BLaER1 treated with 17β-estradiol and CSF1 and Interleukin-3, amounts not matched to agents 10 nM and 100 nM (cell line): ENCODE measurements around the gene CDC25B.

ENCODE experiments used
- H3K27ac ChIP-seq, 11 experiments: shearing (Covaris generic); formaldehyde crosslinking; 2 replicates each; pipeline ENCODE4 v1.8.1; 2022
- H3K27me3 ChIP-seq, 11 experiments: shearing (Covaris generic); formaldehyde crosslinking; 2 replicates each; pipeline ENCODE4 v1.8.1; 2022
- H3K36me3 ChIP-seq, 11 experiments: shearing (Covaris generic); formaldehyde crosslinking; 2 replicates each; pipeline ENCODE4 v1.8.1; 2022
- H3K4me1 ChIP-seq, 10 experiments: shearing (Covaris generic); formaldehyde crosslinking; 2 replicates each; pipeline ENCODE4 v1.8.1; 2022
- H3K4me2 ChIP-seq, 11 experiments: shearing (Covaris generic); formaldehyde crosslinking; 2 replicates each; pipeline ENCODE4 v1.8.1; 2022
- H3K4me3 ChIP-seq, 10 experiments: shearing (Covaris generic); formaldehyde crosslinking; 2 replicates each; pipeline ENCODE4 v1.8.1; 2022
- H3K9ac ChIP-seq, 11 experiments: shearing (Covaris generic); formaldehyde crosslinking; 2 replicates each; pipeline ENCODE4 v1.8.1; 2022
- H3K9me3 ChIP-seq, 11 experiments: shearing (Covaris generic); formaldehyde crosslinking; replicated peaks in 1 of 11; 2 replicates each; pipeline ENCODE4 v1.8.1; 2022
- H4K20me1 ChIP-seq, 11 experiments: shearing (Covaris generic); formaldehyde crosslinking; 2 replicates each; pipeline ENCODE4 v1.8.1; 2022
- Cebpa-rat ChIP-seq, 11 experiments: shearing (Covaris generic); IDR thresholded peaks; 2 replicates each; pipeline ENCODE4 v1.8.1; 2022

CDC25B gene

GRCh38 chr20:3818155-3819151 lies 22.3 kb downstream of the CDC25B start:
- TF ChIP-seq Cebpa-rat (IDR thresholded peaks at IDR 0.05): no peak
- H3K4me3 ChIP-seq: no peak overlapping the region
- no peaks in the 10 kb centered on the region for H3K27me3 ChIP-seq
- H3K27ac ChIP-seq: peak overlapping the region in 5 of 11 experiments; percentile 39 to 97 (median 54); a peak in 11 of 22 replicates
- H3K36me3 ChIP-seq: peaks cover 9 to 17% (median 16%) of the 10 kb centered on the region in 11 experiments; a peak in 21 of 22 replicates
- peak overlapping the region; percentile 2 to 91 (median 48); a peak in 21 of 22 replicates for H3K4me2 ChIP-seq
- H3K9me3 ChIP-seq: no peaks in the 10 kb centered on the region
- H3K9ac ChIP-seq: peak overlapping the region in 5 of 11 experiments; percentile 19 to 94 (median 25); a peak in 4 of 22 replicates
- H3K4me1 ChIP-seq: peaks cover 38 to 59% (median 42%) of the 10 kb centered on the region in 10 experiments
- no peaks in the 10 kb centered on the region for H4K20me1 ChIP-seq

- Histone ChIP-seq H3K4me1 (peaks cover 32 to 59% (median 44%) of the 10 kb centered on the region in 10 experiments), H3K9ac (peak overlapping the region; percentile 94 to 98 (median 96))
These were observed 23.4 kb downstream of the CDC25B start for GRCh38 chr20:3819411-3820047.

DNA sequence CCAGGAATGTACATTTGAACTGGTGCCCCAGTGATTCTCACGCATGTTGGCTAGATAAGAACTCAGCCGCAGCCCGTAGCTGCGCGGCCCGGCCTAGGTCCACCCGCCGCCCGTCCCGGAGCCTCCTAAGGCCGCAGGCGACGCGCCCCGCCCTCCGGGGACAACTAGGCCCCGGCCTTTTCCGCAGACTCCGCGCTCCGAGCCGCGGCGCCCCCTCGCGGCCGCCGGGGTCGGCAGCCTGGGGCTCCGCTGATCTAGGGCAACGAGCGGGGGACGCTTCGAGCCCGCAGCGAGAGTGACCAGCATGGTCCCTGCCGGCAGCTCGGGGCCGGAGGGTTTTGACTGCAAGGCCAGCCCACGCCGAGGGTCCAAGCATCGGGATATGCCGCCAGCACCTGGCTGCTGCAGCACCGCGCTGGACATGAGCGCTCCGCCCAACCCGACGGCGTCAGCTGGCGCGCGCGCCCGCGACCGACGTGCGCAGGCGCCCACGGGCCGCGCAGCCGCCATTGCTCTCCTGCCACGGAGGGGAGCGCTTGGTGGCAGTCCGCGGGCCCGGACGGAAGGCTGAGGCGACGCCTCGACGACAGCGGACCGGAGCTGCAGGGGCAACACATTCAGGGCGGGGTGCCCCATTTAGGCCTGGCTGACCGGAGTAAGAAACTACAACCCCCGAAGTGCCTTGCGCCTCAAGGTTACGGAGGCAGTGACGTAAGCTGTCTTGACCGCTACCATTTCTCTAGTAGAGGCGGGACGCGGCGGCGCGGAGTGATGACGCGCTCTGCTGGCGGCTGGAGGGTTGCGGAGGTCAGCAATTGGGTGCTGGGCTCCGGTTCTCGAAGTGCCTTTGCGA lies 24.2 kb downstream of the CDC25B start, which contains the start of gene AP5S1:
AP5S1 (plus strand) TSS at position 500 of the 853 bp plus-strand sequence. CDS start 1,571 bp downstream, outside the sequence.
- no peaks in the 10 kb centered on the region for H3K27me3 ChIP-seq
- no peaks in the 10 kb centered on the region for H4K20me1 ChIP-seq
- peak within 1 kb of the TSS; percentile 65 to 83 (median 71) for H3K4me3 ChIP-seq
- peak within 1 kb of the TSS; percentile 82 to 97 (median 87) for H3K4me2 ChIP-seq
- peak within 1 kb of the TSS; percentile 94 to 98 (median 96) for H3K9ac ChIP-seq
- H3K9me3 ChIP-seq: no peaks in the 10 kb centered on the region
- peak within 1 kb of the TSS; percentile 95 to 99 (median 97) for H3K27ac ChIP-seq
- peaks cover 36 to 63% (median 49%) of the 10 kb centered on the region in 10 experiments for H3K4me1 ChIP-seq
- peaks cover 25 to 35% (median 32%) of the 10 kb centered on the region in 11 experiments for H3K36me3 ChIP-seq
- TF ChIP-seq Cebpa-rat (IDR thresholded peaks at IDR 0.05): no peak

More at GRCh38 chr20:3819411-3820047, 23.4 kb downstream of the CDC25B start:
- Histone ChIP-seq H3K27me3 (no peaks in the 10 kb centered on the region), H3K9me3 (no peaks in the 10 kb centered on the region), H3K36me3 (peaks cover 20 to 28% (median 27%) of the 10 kb centered on the region in 11 experiments), H3K4me2 (peak overlapping the region; percentile 78 to 95 (median 87)), H3K4me3 (peak overlapping the region; percentile 65 to 83 (median 71)), H4K20me1 (no peaks in the 10 kb centered on the region), H3K27ac (peak overlapping the region; percentile 95 to 99 (median 97))
- TF ChIP-seq Cebpa-rat (IDR thresholded peaks at IDR 0.05): no peak

DNA sequence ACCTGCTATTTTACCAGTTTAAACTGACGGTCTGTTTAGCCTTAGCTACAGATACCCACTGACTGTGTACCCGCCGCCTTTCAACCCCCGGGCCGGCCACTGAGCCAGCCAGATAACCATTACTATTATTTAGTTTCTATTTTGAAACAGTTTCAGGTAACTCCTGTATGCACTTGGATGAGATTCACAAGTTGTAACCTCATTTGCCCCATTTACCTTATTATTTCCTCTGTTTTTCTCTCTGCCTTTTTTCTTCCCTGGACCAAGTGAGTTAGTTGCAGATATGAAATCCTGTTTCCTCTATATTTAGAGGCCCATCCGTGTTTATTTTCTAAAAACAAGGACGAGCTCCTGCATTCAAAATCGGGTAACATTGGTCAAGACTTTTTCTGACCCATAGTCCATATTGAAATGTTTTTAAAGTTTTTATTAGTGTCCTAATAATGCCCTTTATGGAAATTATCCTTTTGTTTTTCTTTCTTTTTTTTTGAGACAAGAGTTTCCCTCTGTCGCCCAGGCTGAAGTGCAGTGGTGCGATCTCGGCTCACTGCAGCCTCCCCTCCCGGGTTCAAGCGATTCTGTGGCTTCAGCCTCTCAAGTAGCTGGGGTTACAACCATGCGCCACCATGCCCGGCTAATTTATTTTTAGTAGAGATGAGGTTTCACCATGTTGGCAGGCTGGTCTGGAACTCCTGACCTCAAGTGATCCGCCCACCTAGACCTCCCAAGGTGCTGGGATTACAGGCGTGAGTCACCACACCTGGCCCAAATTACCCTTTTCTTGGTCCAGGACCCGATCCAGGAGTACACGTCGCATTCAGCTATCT lies 25.0 kb downstream of the CDC25B start:
- no peaks in the 10 kb centered on the region for H3K9me3 ChIP-seq
- peaks cover 44 to 63% (median 51%) of the 10 kb centered on the region in 10 experiments for H3K4me1 ChIP-seq
- no peak for TF ChIP-seq Cebpa-rat (IDR thresholded peaks at IDR 0.05)
- peak overlapping the region; percentile 65 to 83 (median 71) for H3K4me3 ChIP-seq
- peak overlapping the region; percentile 82 to 97 (median 87) for H3K4me2 ChIP-seq
- no peaks in the 10 kb centered on the region for H3K27me3 ChIP-seq
- H3K9ac ChIP-seq: peak overlapping the region; percentile 94 to 98 (median 96)
- H3K36me3 ChIP-seq: peaks cover 25 to 41% (median 33%) of the 10 kb centered on the region in 11 experiments
- H3K27ac ChIP-seq: peak overlapping the region; percentile 95 to 99 (median 97)
- H4K20me1 ChIP-seq: no peaks in the 10 kb centered on the region

GRCh38 chr20:3821996-3822395 lies 25.9 kb downstream of the CDC25B start:
- Histone ChIP-seq H3K9me3 (no peaks in the 10 kb centered on the region), H4K20me1 (no peaks in the 10 kb centered on the region), H3K4me1 (peaks cover 47 to 66% (median 57%) of the 10 kb centered on the region in 10 experiments), H3K27ac (0 out of 22 replicates have a peak overlapping the region, but pooled peaks of 1 of the 11 experiments have one; percentile 97), H3K27me3 (no peaks in the 10 kb centered on the region), H3K4me2 (peak overlapping the region in 4 of 11 experiments; percentile 86 to 97 (median 90); a peak in 6 of 22 replicates), H3K36me3 (peaks cover 25 to 41% (median 33%) of the 10 kb centered on the region in 11 experiments), H3K4me3 (peak overlapping the region in 1 of 10 experiments; percentile 73; a peak in 1 of 20 replicates), H3K9ac (peak overlapping the region in 5 of 11 experiments; percentile 94 to 98 (median 97); a peak in 7 of 22 replicates)
- TF ChIP-seq Cebpa-rat (IDR thresholded peaks at IDR 0.05): no peak

DNA sequence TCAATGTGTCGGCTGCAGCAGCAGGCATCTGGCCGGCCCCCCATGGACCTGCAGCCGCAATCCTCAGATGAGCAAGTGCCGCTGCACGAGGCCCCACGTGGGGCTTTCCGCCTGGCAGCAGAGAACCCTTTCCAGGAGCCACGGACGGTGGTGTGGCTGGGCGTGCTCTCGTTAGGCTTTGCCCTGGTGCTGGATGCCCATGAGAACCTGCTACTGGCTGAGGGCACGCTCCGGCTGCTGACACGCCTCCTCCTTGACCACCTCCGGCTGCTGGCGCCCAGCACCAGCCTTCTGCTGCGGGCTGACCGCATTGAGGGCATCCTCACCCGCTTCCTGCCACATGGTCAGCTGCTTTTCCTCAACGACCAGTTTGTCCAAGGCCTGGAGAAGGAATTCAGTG lies 27.8 kb downstream of the CDC25B start:
- H3K36me3 ChIP-seq: peaks cover 25 to 51% (median 33%) of the 10 kb centered on the region in 11 experiments
- peaks cover 44 to 66% (median 52%) of the 10 kb centered on the region in 10 experiments for H3K4me1 ChIP-seq
- TF ChIP-seq Cebpa-rat (IDR thresholded peaks at IDR 0.05): no peak
- H3K4me3 ChIP-seq: no peak overlapping the region
- no peaks in the 10 kb centered on the region for H3K9me3 ChIP-seq
- no peaks in the 10 kb centered on the region for H3K27me3 ChIP-seq
- no peaks in the 10 kb centered on the region for H4K20me1 ChIP-seq
- H3K4me2 ChIP-seq: no peak overlapping the region
- H3K9ac ChIP-seq: peak overlapping the region in 1 of 11 experiments; percentile 18; a peak in 2 of 22 replicates
- no peak overlapping the region for H3K27ac ChIP-seq

GRCh38 chr20:3825526-3825925 lies 29.4 kb downstream of the CDC25B start:
- Histone ChIP-seq H3K36me3 (peaks cover 25 to 53% (median 33%) of the 10 kb centered on the region in 11 experiments), H3K9me3 (no peaks in the 10 kb centered on the region), H4K20me1 (no peaks in the 10 kb centered on the region), H3K27ac (peak overlapping the region in 8 of 11 experiments; percentile 58 to 79 (median 65); a peak in 14 of 22 replicates), H3K4me3 (0 out of 20 replicates have a peak overlapping the region, but pooled peaks of 1 of the 10 experiments have one; percentile 8), H3K4me2 (peak overlapping the region in 9 of 11 experiments; percentile 76 to 97 (median 87); a peak in 18 of 22 replicates), H3K27me3 (no peaks in the 10 kb centered on the region), H3K9ac (peak overlapping the region in 3 of 11 experiments; percentile 19 to 70 (median 54); a peak in 2 of 22 replicates), H3K4me1 (peaks cover 34 to 62% (median 44%) of the 10 kb centered on the region in 10 experiments)
- TF ChIP-seq Cebpa-rat (IDR thresholded peaks at IDR 0.05): no peak
